Suprapubic skin (tissue), 4 donors: Measurements from ENCODE around the gene MED29. TPM values are rescaled to one million over a fixed set of nuclear protein-coding genes. Genes with fewer than 3 reads are reported as not detected.

Experiments
- DNase-seq, 2 donors: peaks; one replicate each; pipeline ENCODE4 v3.0.0-alpha.2; 2019; ENCODE audit warnings: low spot score in 2 of 2
- H3K27ac ChIP-seq: fragments of 200-600 bp; sonication (generic); one replicate; pipeline ENCODE4 v1.5.1; 2019
- H3K27me3 ChIP-seq: fragments of 200-600 bp; sonication (generic); one replicate; pipeline ENCODE4 v1.5.1; 2019
- H3K36me3 ChIP-seq: fragments of 200-600 bp; sonication (generic); one replicate; pipeline ENCODE4 v1.5.1; 2019
- H3K4me1 ChIP-seq: fragments of 200-600 bp; sonication (generic); one replicate; pipeline ENCODE4 v1.5.1; 2019
- H3K4me3 ChIP-seq: fragments of 200-600 bp; sonication (generic); one replicate; pipeline ENCODE4 v1.5.1; 2019; ENCODE audit warnings: mild to moderate bottlenecking
- H3K9me3 ChIP-seq: fragments of 200-600 bp; sonication (generic); one replicate; pipeline ENCODE4 v1.5.1; 2019
- CTCF ChIP-seq, 2 donors: fragments of 200-600 bp in 1 of 2; fragments of 450-650 bp in 1 of 2; sonication (generic) in 1 of 2; IDR thresholded peaks; one replicate each; pipeline ENCODE4 v1.5.1; 2016 to 2019; ENCODE audit warnings: antibody characterized with exemption in 2 of 2, mild to moderate bottlenecking in 1 of 2, moderate library complexity in 1 of 2
- EP300 ChIP-seq: sonication (generic); formaldehyde crosslinking; IDR thresholded peaks from one replicate; pipeline ENCODE4 v1.6.1; 2017; ENCODE audit warnings: antibody characterized with exemption
- POLR2A ChIP-seq, 2 donors: fragments of 450-650 bp; IDR thresholded peaks; one replicate each; pipeline ENCODE4 v1.6.1; 2017; ENCODE audit warnings: antibody characterized with exemption in 2 of 2, mild to moderate bottlenecking in 2 of 2, moderate library complexity in 2 of 2
- POLR2AphosphoS5 ChIP-seq, 3 donors: sonication (generic); formaldehyde crosslinking; IDR thresholded peaks; one replicate each; pipeline ENCODE4 v1.6.1; 2017; ENCODE audit warnings: antibody characterized with exemption in 3 of 3
- WGBS: methylation state at CpG from one replicate; pipeline ENCODE4 v1.1.5; 2018; 5-methylcytosine and 5-hydroxymethylcytosine counted together
- total RNA-seq, 4 donors: library from RNA; depleted of rRNA; stranded (reverse); fragments of >200 nt; gene quantifications; one replicate each; pipeline ENCODE4 v1.1.0, GENCODE V29; 2016

The MED29 gene
- total RNA-seq, 4 donors from 2014 or later = 36.3 to 57.8 (median 48.0) TPM

GRCh38 chr19:39426170-39426569 is 35.0 kb downstream of the MED29 start:
- H3K4me1 ChIP-seq = peaks cover 15% of the 10 kb centered on the region
- no peak overlapping the region for H3K4me3 ChIP-seq
- 60% methylated on average over 5 of the region's 5 CpGs for WGBS
- peaks cover 35% of the 10 kb centered on the region for H3K36me3 ChIP-seq
- no peaks in the 10 kb centered on the region for H3K27me3 ChIP-seq
- no peak overlapping the region for H3K27ac ChIP-seq
- no peak for DNase-seq
- H3K9me3 ChIP-seq = no peaks in the 10 kb centered on the region
- TF ChIP-seq POLR2AphosphoS5 (IDR thresholded peaks at IDR 0.05) (no peak), POLR2A (IDR thresholded peaks at IDR 0.05) (no peak), EP300 (no peak), CTCF (IDR thresholded peaks at IDR 0.05) (no peak)

- H3K27me3 ChIP-seq = no peaks in the 10 kb centered on the region
- H3K9me3 ChIP-seq = no peaks in the 10 kb centered on the region
- H3K27ac ChIP-seq = no peak overlapping the region
- H3K36me3 ChIP-seq = peaks cover 32% of the 10 kb centered on the region
- TF ChIP-seq POLR2AphosphoS5 (IDR thresholded peaks at IDR 0.05) (no peak), CTCF (IDR thresholded peaks at IDR 0.05) (no peak), EP300 (no peak), POLR2A (IDR thresholded peaks at IDR 0.05) (no peak)
- WGBS = 91% methylated on average over 11 of the region's 11 CpGs
- no peak for DNase-seq
- H3K4me1 ChIP-seq = peaks cover 15% of the 10 kb centered on the region
- no peak overlapping the region for H3K4me3 ChIP-seq
Measured at GRCh38 chr19:39427707-39428106, 36.5 kb downstream of the MED29 start.

- 34% methylated on average over 14 of the region's 23 CpGs for WGBS
Measured at GRCh38 chr19:39428283-39429112, 37.3 kb downstream of the MED29 start.

GRCh38 chr19:39430675-39431593 is 39.8 kb downstream of the MED29 start:
- no peaks in the 10 kb centered on the region for H3K9me3 ChIP-seq
- H3K4me1 ChIP-seq = peaks cover 34% of the 10 kb centered on the region
- no peak overlapping the region for H3K4me3 ChIP-seq
- no peak for DNase-seq
- H3K27ac ChIP-seq = peak overlapping the region; percentile 82
- TF ChIP-seq EP300 (peak; percentile 9), POLR2A (IDR thresholded peaks at IDR 0.05) (no peak), POLR2AphosphoS5 (IDR thresholded peaks at IDR 0.05) (peak in 2 of 3 donors; percentile 23 to 54), CTCF (IDR thresholded peaks at IDR 0.05) (no peak)
- WGBS = 61% methylated on average over 15 of the region's 25 CpGs
- no peaks in the 10 kb centered on the region for H3K27me3 ChIP-seq
- H3K36me3 ChIP-seq = peaks cover 32% of the 10 kb centered on the region

More at GRCh38 chr19:39428283-39429112, 37.3 kb downstream of the MED29 start:
- Histone ChIP-seq H3K4me1 (peaks cover 16% of the 10 kb centered on the region), H3K36me3 (peaks cover 34% of the 10 kb centered on the region), H3K4me3 (no peak overlapping the region), H3K27me3 (no peaks in the 10 kb centered on the region), H3K9me3 (no peaks in the 10 kb centered on the region), H3K27ac (peak overlapping the region; percentile 40)
- DNase-seq = no peak
- TF ChIP-seq EP300 (no peak), CTCF (IDR thresholded peaks at IDR 0.05) (no peak), POLR2A (IDR thresholded peaks at IDR 0.05) (no peak), POLR2AphosphoS5 (IDR thresholded peaks at IDR 0.05) (no peak)

- TF ChIP-seq POLR2A (IDR thresholded peaks at IDR 0.05) (no peak), CTCF (IDR thresholded peaks at IDR 0.05) (no peak), EP300 (no peak), POLR2AphosphoS5 (IDR thresholded peaks at IDR 0.05) (no peak)
- peaks cover 44% of the 10 kb centered on the region for H3K4me1 ChIP-seq
- WGBS = 92% methylated on average over 8 of the region's 8 CpGs
- no peaks in the 10 kb centered on the region for H3K27me3 ChIP-seq
- H3K4me3 ChIP-seq = no peak overlapping the region
- no peak for DNase-seq
- H3K36me3 ChIP-seq = peaks cover 32% of the 10 kb centered on the region
- no peaks in the 10 kb centered on the region for H3K9me3 ChIP-seq
- no peak overlapping the region for H3K27ac ChIP-seq
Measured at GRCh38 chr19:39432677-39433025, 41.5 kb downstream of the MED29 start.
